Testis (tissue), 5 donors: ENCODE measurements around the gene PSMC3. TPM values are rescaled to one million over a fixed set of nuclear protein-coding genes. Genes with fewer than 3 reads are reported as not detected.

Experiments used
- DNase-seq: peaks from one replicate; pipeline ENCODE4 v3.0.0-alpha.2; 2019
- H3K27ac ChIP-seq, 2 donors: fragments of 200-600 bp; sonication (generic); one replicate each; pipeline ENCODE4 v1.5.1; 2019
- H3K27me3 ChIP-seq: fragments of 200-600 bp; sonication (generic); one replicate; pipeline ENCODE4 v1.5.1; 2019
- H3K36me3 ChIP-seq: fragments of 200-600 bp; sonication (generic); one replicate; pipeline ENCODE4 v1.5.1; 2017; ENCODE audit warnings: low read depth; ENCODE audit errors: missing control alignments
- H3K4me1 ChIP-seq: fragments of 200-600 bp; sonication (generic); one replicate; pipeline ENCODE4 v1.5.1; 2019
- H3K4me3 ChIP-seq, 2 donors: fragments of 200-600 bp; sonication (generic); one replicate each; pipeline ENCODE4 v1.5.1; 2017 to 2019
- H3K9me3 ChIP-seq: fragments of 200-600 bp; sonication (generic); one replicate; pipeline ENCODE4 v1.5.1; 2017
- POLR2A ChIP-seq: fragments of 450-650 bp; IDR thresholded peaks from one replicate; pipeline ENCODE4 v1.6.1; 2017; ENCODE audit warnings: antibody characterized with exemption, mild to moderate bottlenecking, moderate library complexity
- WGBS, 2 donors: methylation state at CpG; one replicate each; pipeline ENCODE4 v1.1.5; 2018; 5-methylcytosine and 5-hydroxymethylcytosine counted together
- intact Hi-C: fragments of 100-400 bp; cut with DNase I; formaldehyde crosslinking; loops from one replicate; pipeline ENCODE4 v1.15.1; 2023; ENCODE audit warnings: low total_unique reads
- long read RNA-seq, 2 donors: transcript quantifications; one replicate each; lab custom pipeline, GENCODE V29; 2026
- polyA plus RNA-seq: library from polyadenylated mRNA; stranded (reverse); fragments of 350-450 nt; fragmentation: Illumina TruSeq; extraction: RNeasy Lipid Tissue Mini Kit (QIAGEN cat#74804); gene quantifications from one replicate; pipeline ENCODE4 v1.2.3, GENCODE V29; 2014; ENCODE audit warnings: low read depth, low replicate concordance; ENCODE audit not compliant: insufficient read depth
- total RNA-seq, 2 donors: library from RNA; depleted of rRNA; stranded (reverse); fragments of >200 nt; gene quantifications; one replicate each; pipeline ENCODE4 v1.2.3, GENCODE V29; 2016
- TF ChIP-seq, protein P1 (sequence below), 3 experiments: fragments of 450-650 bp in 2 of 3; fragments of 200-600 bp in 1 of 3; sonication (generic) in 1 of 3; IDR thresholded peaks; one replicate each; pipeline ENCODE4 v1.5.1; 2016 to 2019; ENCODE audit warnings: antibody characterized with exemption in 3 of 3, mild to moderate bottlenecking in 2 of 3, moderate library complexity in 1 of 3

PSMC3 gene
- total RNA-seq (100 to 1,000 TPM in 1 of 2 donors, 10 to 100 TPM in 1; 98.1 to 108 TPM), polyA plus RNA-seq (228 TPM)
- long read RNA-seq, donor 1, transcript PSMC3-212 (12 exons, 1,373 nt): major isoform, 50 of 97 reads
- long read RNA-seq, donor 1, partial matches to known transcripts: 45 of 97 reads
- long read RNA-seq, donor 1, other reads (novel, unspliced or antisense): 0 of 97 reads
- long read RNA-seq, donor 2, transcript PSMC3-212 (12 exons, 1,373 nt): major isoform, 18 of 36 reads
- long read RNA-seq, donor 2, partial matches to known transcripts: 18 of 36 reads
- long read RNA-seq, donor 2, other reads (novel, unspliced or antisense): 0 of 36 reads

DNA sequence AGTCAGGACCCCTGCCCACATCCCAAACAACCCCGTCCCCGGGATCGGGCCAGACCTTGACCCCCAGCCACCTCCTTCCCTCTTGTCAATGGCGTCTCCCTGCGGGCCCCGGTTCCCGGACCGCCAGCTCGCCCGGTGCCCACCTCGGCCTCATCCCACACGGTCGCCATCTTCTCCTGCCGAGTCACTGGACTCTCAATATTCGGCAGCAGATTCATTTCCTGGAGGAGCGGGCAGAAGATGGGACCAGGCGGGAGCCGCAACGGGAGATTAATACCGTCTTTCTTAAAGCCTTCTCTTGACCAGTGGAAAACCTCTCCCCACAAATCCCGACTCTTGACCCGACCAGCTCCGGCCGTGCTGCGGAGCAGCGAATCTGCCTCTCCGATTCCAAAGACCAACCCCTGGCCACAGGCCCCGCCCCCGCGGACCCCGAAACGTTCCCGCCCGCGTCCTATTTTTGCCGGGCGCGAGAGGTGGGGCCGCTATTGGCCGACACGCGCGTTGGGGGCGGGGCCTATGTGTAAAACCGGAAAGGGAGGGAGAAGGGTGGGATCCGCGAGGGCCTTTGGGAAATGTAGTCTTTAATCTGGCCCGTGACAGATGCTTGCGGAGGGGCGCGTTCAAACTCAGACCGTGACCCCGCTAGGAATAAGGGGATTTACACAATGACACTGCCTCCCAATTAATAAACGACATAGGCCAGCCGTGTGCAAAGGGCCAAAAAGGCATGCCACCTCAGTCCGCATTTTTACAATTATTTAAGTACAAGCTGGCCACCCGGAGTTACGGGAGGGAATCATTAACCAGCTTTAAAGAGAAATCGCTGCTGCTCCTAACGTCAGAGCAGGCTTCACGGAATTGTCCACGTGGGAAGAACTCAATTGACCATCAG is at the start of gene PSMC3:
Gene PSMC3, minus strand, starts transcription at position 378 of the 895 bp plus-strand sequence. Its CDS starts 160 bp downstream, at position 218.
- intact Hi-C loops: no loop called here
- 1% methylated on average over 57 to 62 of the region's 62 CpGs for WGBS, 2 donors

DNA sequence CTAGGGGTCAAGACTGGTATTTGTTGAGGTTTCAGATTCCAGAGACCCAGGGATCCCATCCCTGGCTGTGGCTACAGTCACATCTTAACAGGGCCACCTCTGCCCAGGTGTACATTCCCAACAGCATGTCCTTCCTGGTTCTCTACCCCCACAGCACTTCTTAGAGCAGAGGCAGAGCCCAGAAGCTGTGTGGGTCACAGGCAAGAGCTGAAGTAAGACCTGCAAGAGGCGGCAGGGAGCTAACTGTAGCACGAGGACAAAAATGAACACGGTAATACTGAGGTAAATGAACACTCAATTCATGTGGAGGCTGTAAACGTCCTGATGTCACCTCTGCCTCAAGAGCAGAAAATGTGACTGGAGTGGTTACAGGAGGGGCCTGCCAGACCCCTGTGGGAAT is 44.4 kb upstream of the PSMC3 start:
- intact Hi-C loops: no loop called here
- 82 to 92% methylated on average over 4 of the region's 4 CpGs for WGBS, 2 donors
- no peak for TF ChIP-seq POLR2A
- TF ChIP-seq, protein P1, sequence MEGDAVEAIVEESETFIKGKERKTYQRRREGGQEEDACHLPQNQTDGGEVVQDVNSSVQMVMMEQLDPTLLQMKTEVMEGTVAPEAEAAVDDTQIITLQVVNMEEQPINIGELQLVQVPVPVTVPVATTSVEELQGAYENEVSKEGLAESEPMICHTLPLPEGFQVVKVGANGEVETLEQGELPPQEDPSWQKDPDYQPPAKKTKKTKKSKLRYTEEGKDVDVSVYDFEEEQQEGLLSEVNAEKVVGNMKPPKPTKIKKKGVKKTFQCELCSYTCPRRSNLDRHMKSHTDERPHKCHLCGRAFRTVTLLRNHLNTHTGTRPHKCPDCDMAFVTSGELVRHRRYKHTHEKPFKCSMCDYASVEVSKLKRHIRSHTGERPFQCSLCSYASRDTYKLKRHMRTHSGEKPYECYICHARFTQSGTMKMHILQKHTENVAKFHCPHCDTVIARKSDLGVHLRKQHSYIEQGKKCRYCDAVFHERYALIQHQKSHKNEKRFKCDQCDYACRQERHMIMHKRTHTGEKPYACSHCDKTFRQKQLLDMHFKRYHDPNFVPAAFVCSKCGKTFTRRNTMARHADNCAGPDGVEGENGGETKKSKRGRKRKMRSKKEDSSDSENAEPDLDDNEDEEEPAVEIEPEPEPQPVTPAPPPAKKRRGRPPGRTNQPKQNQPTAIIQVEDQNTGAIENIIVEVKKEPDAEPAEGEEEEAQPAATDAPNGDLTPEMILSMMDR (IDR thresholded peaks at IDR 0.05): no peak
- Histone ChIP-seq H3K4me3 (no peak overlapping the region), H3K9me3 (no peaks in the 10 kb centered on the region), H3K27me3 (no peaks in the 10 kb centered on the region), H3K36me3 (no peaks in the 10 kb centered on the region), H3K4me1 (peaks cover 19% of the 10 kb centered on the region), H3K27ac (no peak overlapping the region)
- no peak for DNase-seq

More for the DNA sequence above, at the start of gene PSMC3:
- no peaks in the 10 kb centered on the region for H3K27me3 ChIP-seq
- H3K4me3 ChIP-seq: peak within 1 kb of the TSS; percentile 76 to 95
- peaks cover 8% of the 10 kb centered on the region for H3K4me1 ChIP-seq
- H3K9me3 ChIP-seq: no peaks in the 10 kb centered on the region
- no peaks in the 10 kb centered on the region for H3K36me3 ChIP-seq
- peak; percentile 99 for DNase-seq
- peak within 1 kb of the TSS; percentile 87 to 90 for H3K27ac ChIP-seq
- TF ChIP-seq, protein P1 (IDR thresholded peaks at IDR 0.05): no peak
- no peak for TF ChIP-seq POLR2A

DNA sequence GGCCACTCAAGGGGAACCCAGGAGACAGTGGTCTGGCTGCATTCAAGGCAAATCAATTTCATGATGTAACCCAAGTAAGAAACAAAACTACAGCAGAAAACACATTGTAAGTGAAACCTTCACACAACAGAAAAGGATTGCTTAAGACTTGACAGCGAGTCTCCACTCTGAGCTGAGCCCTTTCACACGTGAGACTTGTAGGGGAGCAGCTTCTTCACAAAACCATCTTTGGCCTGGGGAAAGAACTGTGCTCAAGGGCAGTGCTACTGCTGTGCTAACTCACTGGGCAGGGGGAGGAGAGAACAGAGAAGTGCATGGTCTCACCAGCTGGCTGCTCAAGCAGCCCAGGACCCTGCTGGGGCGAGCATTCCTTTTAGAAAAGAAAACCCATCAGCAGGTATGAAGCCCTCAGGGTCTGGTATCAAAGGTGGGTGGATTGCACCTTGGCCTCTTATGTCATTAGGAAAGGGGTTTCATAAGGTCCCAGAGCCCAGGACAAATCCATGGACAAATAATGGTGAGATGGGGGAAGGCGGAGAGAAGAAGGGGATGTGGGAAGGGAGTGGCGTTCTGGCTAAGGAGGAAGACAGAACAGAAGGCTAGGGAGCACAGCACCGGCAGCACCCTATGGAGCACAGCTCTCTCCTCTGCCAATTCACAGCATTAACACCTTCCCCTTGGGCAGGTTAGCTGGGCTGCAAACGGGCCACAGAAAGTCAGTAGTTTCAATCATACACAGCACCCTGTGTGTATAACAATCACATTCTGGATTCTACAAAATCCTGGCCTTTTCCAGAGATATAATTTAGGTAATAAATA is 43.3 kb upstream of the PSMC3 start:
- H3K36me3 ChIP-seq: no peaks in the 10 kb centered on the region
- H3K4me3 ChIP-seq: no peak overlapping the region
- H3K9me3 ChIP-seq: no peaks in the 10 kb centered on the region
- WGBS, 2 donors: 83 to 88% methylated on average over 7 of the region's 7 CpGs
- H3K27me3 ChIP-seq: no peaks in the 10 kb centered on the region
- H3K4me1 ChIP-seq: peaks cover 23% of the 10 kb centered on the region
- TF ChIP-seq POLR2A: no peak
- TF ChIP-seq, protein P1 (IDR thresholded peaks at IDR 0.05): no peak
- H3K27ac ChIP-seq: peak overlapping the region in 1 of 2 donors; percentile 9
- intact Hi-C loops: no loop called here
- no peak for DNase-seq

DNA sequence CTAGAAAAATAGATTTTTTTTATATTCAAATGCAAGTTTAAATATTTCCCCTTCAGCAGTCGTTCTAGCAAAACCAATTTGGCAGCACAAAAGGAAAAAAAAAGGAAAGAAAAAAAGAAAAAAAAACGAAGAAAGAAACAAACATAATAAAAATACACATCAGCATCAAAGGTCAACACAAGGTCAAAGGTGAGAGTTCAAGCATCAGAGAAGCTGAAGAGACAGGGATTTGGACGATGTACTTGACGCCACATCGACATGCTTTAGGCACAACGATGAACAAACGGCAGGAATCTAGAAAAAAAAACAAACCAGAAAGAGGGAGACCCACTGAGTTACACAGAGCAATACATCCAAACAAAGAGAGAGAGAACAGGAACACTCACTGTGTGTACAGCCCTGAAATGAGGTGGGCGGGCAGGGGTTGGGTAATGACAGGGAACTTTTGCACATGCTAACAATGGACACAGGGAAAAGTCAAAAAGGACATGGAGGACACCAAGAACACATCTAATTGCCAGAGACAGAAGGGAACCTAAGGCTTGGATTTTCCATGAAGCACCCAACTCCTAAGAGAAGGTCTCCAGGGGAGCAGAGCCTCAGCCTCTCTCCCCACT is 42.5 kb upstream of the PSMC3 start:
- 55 to 56% methylated on average over 8 of the region's 8 CpGs for WGBS, 2 donors
- no peaks in the 10 kb centered on the region for H3K27me3 ChIP-seq
- peaks cover 23% of the 10 kb centered on the region for H3K4me1 ChIP-seq
- no peaks in the 10 kb centered on the region for H3K9me3 ChIP-seq
- no peak for DNase-seq
- no peak overlapping the region for H3K4me3 ChIP-seq
- H3K36me3 ChIP-seq: no peaks in the 10 kb centered on the region
- intact Hi-C loops: no loop called here
- TF ChIP-seq, protein P1 (IDR thresholded peaks at IDR 0.05): no peak
- no peak for TF ChIP-seq POLR2A
- peak overlapping the region in 1 of 2 donors; percentile 9 for H3K27ac ChIP-seq
